H1 (cell line): Measurements from ENCODE around the gene KLF7. TPM values are rescaled to one million over a fixed set of nuclear protein-coding genes. Genes with fewer than 3 reads are reported as not detected.

Experiments used
- CTCF ChIA-PET: fragments of 300-600 bp; sonication (Branson Sonifier 250); formaldehyde crosslinking; loops from one replicate; lab custom pipeline; 2021; ENCODE audit not compliant: partially characterized antibody; lab: Charles Lee
- POLR2A ChIA-PET: fragments of 300-600 bp; sonication (Branson Sonifier 250); formaldehyde crosslinking; loops from one replicate; lab custom pipeline; 2021; ENCODE audit warnings: inconsistent platforms; ENCODE audit not compliant: partially characterized antibody; lab: Charles Lee
- DNase-seq, 2 experiments: peaks; one replicate each; pipeline versions ENCODE4 v3.0.0 to v3.0.0-alpha.2; 2010 to 2022; ENCODE audit warnings: low spot score in 2 of 2, low read depth in 1 of 2, mixed read lengths in 1 of 2
- FAIRE-seq: peaks from 2 replicates; lab custom pipeline; 2011; peaks lifted over from hg19 to GRCh38; lab: Jason Lieb, UNC
- H2AFZ ChIP-seq: 2 replicates; pipeline ENCODE4 v1.8.1; 2012; ENCODE audit warnings: low read length, inconsistent platforms
- H2AK5ac ChIP-seq: 2 replicates; pipeline ENCODE4 v1.6.1; 2013; ENCODE audit warnings: low read depth, low read length
- H2BK120ac ChIP-seq: replicated peaks from 2 replicates; pipeline ENCODE3; 2013; ENCODE audit warnings: low read depth, low read length, inconsistent platforms
- H2BK12ac ChIP-seq: 2 replicates; pipeline ENCODE4 v1.6.1; 2013; ENCODE audit warnings: low read depth, low read length
- H2BK15ac ChIP-seq: 2 replicates; pipeline ENCODE4 v1.6.1; 2013; ENCODE audit warnings: low read length
- H2BK20ac ChIP-seq: 2 replicates; pipeline ENCODE4 v1.6.1; 2013; ENCODE audit warnings: low read length
- H2BK5ac ChIP-seq: 2 replicates; pipeline ENCODE4 v1.6.1; 2013; ENCODE audit warnings: low read depth, low read length
- H3K14ac ChIP-seq: 2 replicates; pipeline ENCODE4 v1.6.1; 2013; ENCODE audit warnings: inconsistent platforms; ENCODE audit not compliant: insufficient read length
- H3K18ac ChIP-seq: 2 replicates; pipeline ENCODE4 v1.6.1; 2013; ENCODE audit warnings: low read length; ENCODE audit errors: extremely low read depth
- H3K23ac ChIP-seq: 2 replicates; pipeline ENCODE4 v1.6.1; 2013; ENCODE audit warnings: inconsistent platforms; ENCODE audit not compliant: insufficient read length
- H3K23me2 ChIP-seq: 2 replicates; pipeline ENCODE4 v1.6.1; 2013; ENCODE audit warnings: low read depth, low read length
- H3K27ac ChIP-seq: 2 replicates; pipeline ENCODE4 v1.6.1; 2011; ENCODE audit warnings: low read depth, low read length, inconsistent platforms
- H3K27me3 ChIP-seq, 4 experiments: replicated peaks in 1 of 4; 1 replicate in 1 of 4; 2 replicates in 3 of 4; pipeline versions ENCODE4 v1.6.1 to v1.8.1; 2011 to 2013; ENCODE audit warnings: low read length in 3 of 4, mild to moderate bottlenecking in 3 of 4, inconsistent platforms in 2 of 4, mixed read lengths in 2 of 4, moderate library complexity in 1 of 4; ENCODE audit not compliant: control insufficient read depth in 3 of 4, insufficient read depth in 3 of 4; ENCODE audit errors: extremely low read depth in 1 of 4
- H3K36me3 ChIP-seq, 4 experiments: 2 replicates each; pipeline versions ENCODE4 v1.6.1 to v1.8.1; 2011 to 2013; ENCODE audit warnings: mild to moderate bottlenecking in 4 of 4, low read length in 3 of 4, moderate library complexity in 2 of 4, control low read depth in 1 of 4, inconsistent platforms in 1 of 4; ENCODE audit not compliant: insufficient read depth in 4 of 4, control insufficient read depth in 2 of 4
- H3K4ac ChIP-seq: replicated peaks from 2 replicates; pipeline ENCODE3; 2013; ENCODE audit warnings: low read length, low read depth, mixed read lengths, inconsistent platforms; ENCODE audit not compliant: insufficient read length
- H3K4me1 ChIP-seq, 4 experiments: replicated peaks in 1 of 4; 1 replicate in 1 of 4; 2 replicates in 3 of 4; pipeline versions ENCODE4 v1.6.1 to v1.8.1; 2011 to 2013; ENCODE audit warnings: low read length in 3 of 4, inconsistent platforms in 2 of 4, mixed read lengths in 1 of 4; ENCODE audit not compliant: insufficient read depth in 4 of 4, control insufficient read depth in 3 of 4
- H3K4me2 ChIP-seq, 2 experiments: 2 replicates each; pipeline versions ENCODE4 v1.6.1 to v1.8.1; 2011 to 2013; ENCODE audit warnings: low read depth in 2 of 2, low read length in 2 of 2, control low read depth in 1 of 2, inconsistent platforms in 1 of 2, mild to moderate bottlenecking in 1 of 2; ENCODE audit not compliant: insufficient read depth in 1 of 2
- H3K4me3 ChIP-seq, 4 experiments: fragments of 200-600, 300-600 bp in 1 of 4; sonication (generic), shearing (Covaris generic), sonication (Bioruptor Twin) in 1 of 4; 2 replicates each; pipeline versions ENCODE4 v1.5.1 to v1.8.1; 2011 to 2016; ENCODE audit warnings: low read length in 4 of 4, low read depth in 3 of 4, control low read depth in 2 of 4, inconsistent platforms in 2 of 4, mild to moderate bottlenecking in 2 of 4, mixed read lengths in 1 of 4, moderate library complexity in 1 of 4; ENCODE audit not compliant: insufficient read depth in 2 of 4; ENCODE audit errors: extremely low read depth in 1 of 4
- H3K56ac ChIP-seq: replicated peaks from 2 replicates; pipeline ENCODE3; 2013; ENCODE audit warnings: low read depth, mild to moderate bottlenecking, mixed read lengths, low read length, inconsistent platforms; ENCODE audit not compliant: insufficient read length
- H3K79me1 ChIP-seq: 2 replicates; pipeline ENCODE4 v1.6.1; 2013; ENCODE audit warnings: low read depth, low read length, control low read depth
- H3K79me2 ChIP-seq, 2 experiments: 2 replicates each; pipeline versions ENCODE4 v1.6.1 to v1.8.1; 2012 to 2013; ENCODE audit warnings: low read length in 2 of 2, mild to moderate bottlenecking in 2 of 2, inconsistent platforms in 1 of 2; ENCODE audit not compliant: insufficient read depth in 2 of 2, control insufficient read depth in 1 of 2
- H3K9ac ChIP-seq, 4 experiments: replicated peaks in 1 of 4; 1 replicate in 1 of 4; 2 replicates in 3 of 4; pipeline versions ENCODE4 v1.6.1 to v1.8.1; 2011 to 2013; ENCODE audit warnings: low read depth in 3 of 4, low read length in 3 of 4, control low read depth in 2 of 4, mild to moderate bottlenecking in 2 of 4, moderate library complexity in 2 of 4, inconsistent platforms in 1 of 4; ENCODE audit errors: extremely low read depth in 1 of 4
- H3K9me3 ChIP-seq, 2 experiments: 2 replicates each; pipeline versions ENCODE4 v1.6.1 to v1.8.1; 2012 to 2013; ENCODE audit warnings: mild to moderate bottlenecking in 2 of 2, moderate library complexity in 2 of 2, control low read depth in 1 of 2, inconsistent platforms in 1 of 2, low read depth in 1 of 2, low read length in 1 of 2, mixed read lengths in 1 of 2; ENCODE audit not compliant: insufficient read depth in 2 of 2
- H4K20me1 ChIP-seq, 2 experiments: replicated peaks in 1 of 2; 2 replicates each; pipeline versions ENCODE3 to v1.8.1; 2011 to 2013; ENCODE audit warnings: inconsistent platforms in 2 of 2, low read length in 2 of 2, mild to moderate bottlenecking in 1 of 2; ENCODE audit not compliant: insufficient read depth in 2 of 2, control insufficient read depth in 1 of 2
- H4K5ac ChIP-seq: 2 replicates; pipeline ENCODE4 v1.6.1; 2013; ENCODE audit warnings: low read length, low read depth, mixed read lengths, inconsistent platforms; ENCODE audit not compliant: insufficient read length
- H4K8ac ChIP-seq: 2 replicates; pipeline ENCODE4 v1.8.0; 2013; ENCODE audit warnings: mild to moderate bottlenecking, moderate library complexity, low read length, inconsistent platforms; ENCODE audit not compliant: insufficient read depth; ENCODE audit errors: extremely low read depth
- H4K91ac ChIP-seq: replicated peaks from 2 replicates; pipeline ENCODE3; 2013; ENCODE audit warnings: low read length, mixed read lengths, inconsistent platforms; ENCODE audit not compliant: insufficient read length
- ATF2 ChIP-seq: IDR thresholded peaks from 2 replicates; pipeline ENCODE4 v1.6.1; 2012; ENCODE audit warnings: low read length, inconsistent platforms
- BRCA1 ChIP-seq: IDR thresholded peaks from 2 replicates; pipeline ENCODE4 v1.6.1; 2012; ENCODE audit warnings: low read depth, low read length, improper control_type of control experiment
- KDM1A ChIP-seq: fragments of 200-600, 300-600 bp; sonication (generic); IDR thresholded peaks from 2 replicates; pipeline ENCODE4 v1.7.1; 2016; ENCODE audit warnings: mild to moderate bottlenecking, low read length, borderline replicate concordance
- MAFK ChIP-seq: IDR thresholded peaks from 2 replicates; pipeline ENCODE4 v1.6.1; 2012; ENCODE audit warnings: low read depth, mild to moderate bottlenecking, improper control_type of control experiment, low read length
- MAX ChIP-seq: IDR thresholded peaks from 2 replicates; pipeline ENCODE4 v1.6.1; 2012; ENCODE audit warnings: inconsistent platforms
- SIN3A ChIP-seq, 2 experiments: IDR thresholded peaks in 1 of 2; conservative IDR thresholded peaks in 1 of 2; 2 replicates each; pipeline ENCODE4 v1.6.1; 2011 to 2012; ENCODE audit warnings: low read length in 2 of 2, improper control_type of control experiment in 1 of 2, low read depth in 1 of 2, mild to moderate bottlenecking in 1 of 2
- SIRT6 ChIP-seq: IDR thresholded peaks from one replicate; pipeline ENCODE4 v1.7.1; 2012; ENCODE audit warnings: low read length, inconsistent platforms
- SIX5 ChIP-seq: IDR thresholded peaks from 2 replicates; pipeline ENCODE4 v1.6.1; 2011; ENCODE audit warnings: mild to moderate bottlenecking, low read depth, low read length
- SP1 ChIP-seq: IDR thresholded peaks from 2 replicates; pipeline ENCODE4 v1.6.1; 2011; ENCODE audit warnings: low read depth, low read length
- SRF ChIP-seq: IDR thresholded peaks from 2 replicates; pipeline ENCODE4 v1.6.1; 2011; ENCODE audit warnings: mild to moderate bottlenecking, low read depth, low read length, moderate library complexity
- TAF1 ChIP-seq: IDR thresholded peaks from 2 replicates; pipeline ENCODE4 v1.6.1; 2011; ENCODE audit warnings: mild to moderate bottlenecking, low read depth, low read length
- USF2 ChIP-seq: IDR thresholded peaks from 2 replicates; pipeline ENCODE4 v1.6.1; 2011; ENCODE audit warnings: low read length, improper control_type of control experiment
- WGBS, 2 experiments: shearing (Covaris generic) in 1 of 2; methylation state at CpG; one replicate each; pipeline versions ENCODE4 v1.1.6 to v1.1.7; 2013 to 2015; ENCODE audit warnings: low lambda C conversion rate in 2 of 2, mixed read lengths in 2 of 2, inconsistent platforms in 1 of 2, low coverage in 1 of 2, missing lambda C conversion rate in 1 of 2; ENCODE audit not compliant: insufficient replicate concordance in 2 of 2, insufficient coverage in 1 of 2, insufficient read length in 1 of 2; ENCODE audit errors: extremely low coverage in 1 of 2, missing lambda C conversion rate in 1 of 2; 5-methylcytosine and 5-hydroxymethylcytosine counted together
- polyA plus RNA-seq, 7 experiments: library from polyadenylated mRNA; depleted of rRNA in 3 of 7; stranded (reverse) in 5 of 7; unstranded in 2 of 7; fragments of >200 nt in 5 of 7; fragments of 200-250 nt in 2 of 7; gene quantifications; 1 replicate in 5 of 7; 2 replicates in 1 of 7; 4 replicates in 1 of 7; pipeline versions ENCODE4 v1.2.1 to v1.2.3, GENCODE V29; 2011 to 2013; ENCODE audit warnings: missing spikeins in 2 of 7, mixed read lengths in 2 of 7
- total RNA-seq: library from RNA; stranded (reverse); fragmentation: NEBNext Ultra II Directional; extraction: Animal tissue kit (Norgen Biotek cat#: 25700); gene quantifications from 2 replicates; pipeline ENCODE4 v1.2.1, GENCODE V29; 2021

The KLF7 gene
- total and polyA plus RNA-seq, 2 of the 8 experiments (the other 6 are each of a cell fraction or from before 2014, with no cell fraction given) = 9.6 to 23.3 TPM

- H2BK20ac ChIP-seq = no peak overlapping the region
- H3K4ac ChIP-seq = no peak overlapping the region
- 0 out of 7 replicates have a peak overlapping the region, but pooled peaks of 1 of the 4 experiments have one; percentile 27 for H3K9ac ChIP-seq
- H3K9me3 ChIP-seq = no peaks in the 10 kb centered on the region
- H3K4me2 ChIP-seq = no peak overlapping the region
- no peak overlapping the region for H3K56ac ChIP-seq
- H3K18ac ChIP-seq = no peak overlapping the region
- H4K20me1 ChIP-seq = no peaks in the 10 kb centered on the region
- no peaks in the 10 kb centered on the region for H3K23me2 ChIP-seq
- no peak for DNase-seq
- H2BK12ac ChIP-seq = no peak overlapping the region
- H2BK5ac ChIP-seq = no peak overlapping the region
- 69% methylated on average over 2 of the region's 2 CpGs; no CpG with 5 or more reads in 1 of the 2 experiments for WGBS, 2 experiments
- ChIA-PET POLR2A (no interaction called here), CTCF (no interaction called here)
- no peaks in the 10 kb centered on the region for H3K27me3 ChIP-seq
- H4K8ac ChIP-seq = no peak overlapping the region
- H2BK15ac ChIP-seq = no peak overlapping the region
- no peak overlapping the region for H2AK5ac ChIP-seq
- H3K79me1 ChIP-seq = no peaks in the 10 kb centered on the region; the same call in 1 of the 2 replicates
- H4K5ac ChIP-seq = no peak overlapping the region
- H3K36me3 ChIP-seq = no peaks in the 10 kb centered on the region; a peak in 1 of 8 replicates
- no peak overlapping the region for H3K23ac ChIP-seq
- no peak overlapping the region for H3K4me3 ChIP-seq
- H3K27ac ChIP-seq = no peak overlapping the region
- H3K79me2 ChIP-seq = peaks cover 0 to 23% of the 10 kb centered on the region in 2 experiments; a peak in 2 of 4 replicates
- no peak for FAIRE-seq
- no peak overlapping the region for H2BK120ac ChIP-seq
- no peak overlapping the region for H4K91ac ChIP-seq
- no peak overlapping the region for H2AFZ ChIP-seq
- peaks cover 0 to 4% (median under 1%) of the 10 kb centered on the region in 4 experiments; a peak in 2 of 7 replicates for H3K4me1 ChIP-seq
- H3K14ac ChIP-seq = no peak overlapping the region
- TF ChIP-seq KDM1A = no peak
- TF ChIP-seq MAX = no peak
- TF ChIP-seq SP1 = no peak
- no peak for TF ChIP-seq SIRT6
- TF ChIP-seq TAF1 = no peak
- no peak for TF ChIP-seq BRCA1
- TF ChIP-seq SRF = no peak
- no peak for TF ChIP-seq SIX5
- TF ChIP-seq SIN3A (conservative IDR thresholded peaks at IDR 0.05 in 1 of 2, IDR thresholded peaks at IDR 0.05 in 1 of 2; ENCODE audit: low read depth in 1 of 2, low read length in 2 of 2) = no peak
- TF ChIP-seq USF2 = no peak
- no peak for TF ChIP-seq MAFK
- TF ChIP-seq ATF2 = no peak
These were observed 48.1 kb downstream of the KLF7 start for GRCh38 chr2:207117668-207118067.
